ENCODE measurements around the gene MYT1.

- TF ChIP-seq CTCF (IDR thresholded peaks at IDR 0.05) (no peak), EP300 (IDR thresholded peaks at IDR 0.05) (no peak)
Observed at GRCh38 chr20:64225171-64225595, 60.9 kb downstream of the MYT1 start.
